ENCODE results near the gene DNASE1.
A peak's percentile ranks its signal among the peaks of the same experiment; 100 is the strongest.
"Not testable (repeated sequence)": the region's sequence is repeated elsewhere in the genome, so short reads cannot be mapped to it uniquely, and the experiment has no call there.

The DNASE1 gene

DNA sequence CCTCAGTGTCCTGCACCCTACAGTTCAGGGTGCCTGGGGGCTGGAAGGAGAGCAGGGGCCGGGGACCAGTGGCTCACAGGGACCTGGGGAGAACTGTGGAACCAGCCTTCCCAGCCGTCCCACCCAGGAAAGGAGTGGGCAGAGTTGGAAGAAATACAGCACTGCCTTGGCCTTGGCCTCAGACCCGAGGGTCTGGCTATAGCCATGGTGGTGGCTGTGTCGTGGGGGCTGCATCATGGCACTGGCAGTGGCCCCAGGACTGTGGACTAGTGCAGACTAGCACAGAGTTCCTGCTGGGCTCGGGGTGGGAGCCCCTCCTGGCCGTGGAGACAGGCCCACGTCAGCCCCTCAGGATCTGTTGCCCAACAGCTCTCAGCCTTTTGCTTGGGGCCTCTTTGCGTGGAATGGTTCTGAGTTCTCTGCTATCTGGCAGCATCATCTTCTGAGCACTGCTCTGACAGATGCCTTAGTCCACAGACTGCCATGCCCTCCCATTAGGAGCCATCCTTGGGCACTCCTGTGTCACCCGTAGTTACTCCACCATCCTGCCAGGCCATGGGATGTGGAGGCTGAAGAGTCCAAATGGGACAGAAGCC lies 12.6 kb upstream of the DNASE1 start:
- no peak for DNase-seq (ENCODE audit: low read depth)

DNA sequence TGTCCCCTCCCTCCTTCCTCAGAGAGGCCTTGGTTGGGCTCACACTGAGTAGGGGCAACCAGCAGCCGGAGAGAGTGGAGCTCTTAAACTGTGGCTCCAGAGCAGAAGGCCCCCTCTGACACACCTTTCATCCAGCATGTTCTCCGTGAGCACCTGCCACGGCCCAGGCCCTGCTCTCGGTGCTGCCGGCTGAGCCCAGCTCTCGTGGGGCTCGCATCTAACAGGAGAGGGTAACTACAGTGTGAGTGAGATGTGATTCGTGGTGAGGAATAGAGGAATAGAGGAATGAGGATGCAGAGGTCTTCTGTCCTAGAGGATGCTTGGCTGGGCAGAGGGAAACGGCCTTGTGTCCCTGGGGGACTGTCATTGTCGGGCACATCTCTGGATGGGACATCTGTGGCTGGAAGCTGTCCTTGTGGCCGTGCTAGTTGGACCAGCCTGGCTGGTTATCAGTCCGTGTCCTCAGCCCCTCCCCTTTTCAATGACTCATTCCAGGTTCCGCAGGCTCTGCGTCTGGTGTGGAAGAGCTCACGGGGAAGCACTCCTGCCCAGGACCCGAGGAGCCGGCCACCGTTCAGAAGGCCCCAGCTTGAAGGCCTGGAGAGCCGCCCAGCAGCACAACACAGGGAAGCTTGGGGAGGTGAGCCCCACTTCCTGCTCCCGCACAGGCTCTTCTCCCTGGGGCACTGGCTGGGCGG lies 11.9 kb upstream of the DNASE1 start:
- no peak for DNase-seq (ENCODE audit: low read depth)

DNA sequence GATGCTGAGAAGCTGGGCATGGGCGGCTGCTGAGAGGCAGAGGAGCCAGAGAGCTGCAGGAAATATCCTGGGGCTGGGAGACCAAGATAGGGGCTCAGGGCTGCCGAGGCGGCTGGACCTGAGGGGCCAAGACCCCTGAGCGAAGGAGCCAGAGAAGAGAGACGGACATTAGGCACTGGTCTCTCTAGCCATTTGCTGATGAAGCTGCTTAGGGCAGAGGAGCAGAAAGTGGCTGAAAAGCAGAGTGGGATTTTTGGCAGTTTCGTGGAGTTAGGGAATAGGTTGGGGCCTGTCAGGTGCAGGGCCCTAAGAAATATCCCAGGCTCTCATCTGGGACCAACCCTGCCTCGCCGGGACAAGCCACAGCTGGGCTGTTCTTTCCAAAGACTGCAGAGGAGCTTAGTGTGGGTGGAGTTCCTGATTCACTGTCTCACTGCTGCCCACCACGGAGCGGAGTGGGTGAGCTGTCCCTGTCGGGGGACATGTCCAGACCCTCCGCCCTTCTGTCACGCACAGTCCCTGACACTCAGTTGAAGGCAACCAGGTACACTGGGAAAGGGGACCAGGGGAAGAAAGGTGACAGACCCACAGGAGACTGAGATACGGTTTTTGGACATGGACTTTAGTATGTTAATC lies 11.3 kb upstream of the DNASE1 start:
- DNase-seq (ENCODE audit: low read depth): no peak

DNA sequence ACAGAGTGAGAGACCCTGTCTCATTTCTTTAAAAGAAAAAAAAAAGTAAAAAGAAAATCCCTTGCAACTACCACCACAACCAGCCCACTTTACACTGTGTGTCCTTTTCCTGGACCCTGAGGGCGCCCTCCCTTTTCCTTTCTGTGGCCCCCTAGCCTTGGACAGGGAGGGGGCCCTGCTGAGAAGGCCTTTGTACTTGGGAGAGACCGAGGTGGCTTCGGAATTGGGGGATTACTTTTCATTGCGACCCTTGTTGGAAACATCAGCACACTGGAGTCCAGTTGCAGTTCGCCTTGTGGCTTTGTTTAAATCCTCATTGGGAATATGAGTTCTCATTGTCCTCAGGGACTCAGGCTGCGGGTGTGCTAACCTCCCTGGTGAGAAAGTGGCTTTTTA lies 9.4 kb upstream of the DNASE1 start:
- DNase-seq (ENCODE audit: low read depth): no peak

DNA sequence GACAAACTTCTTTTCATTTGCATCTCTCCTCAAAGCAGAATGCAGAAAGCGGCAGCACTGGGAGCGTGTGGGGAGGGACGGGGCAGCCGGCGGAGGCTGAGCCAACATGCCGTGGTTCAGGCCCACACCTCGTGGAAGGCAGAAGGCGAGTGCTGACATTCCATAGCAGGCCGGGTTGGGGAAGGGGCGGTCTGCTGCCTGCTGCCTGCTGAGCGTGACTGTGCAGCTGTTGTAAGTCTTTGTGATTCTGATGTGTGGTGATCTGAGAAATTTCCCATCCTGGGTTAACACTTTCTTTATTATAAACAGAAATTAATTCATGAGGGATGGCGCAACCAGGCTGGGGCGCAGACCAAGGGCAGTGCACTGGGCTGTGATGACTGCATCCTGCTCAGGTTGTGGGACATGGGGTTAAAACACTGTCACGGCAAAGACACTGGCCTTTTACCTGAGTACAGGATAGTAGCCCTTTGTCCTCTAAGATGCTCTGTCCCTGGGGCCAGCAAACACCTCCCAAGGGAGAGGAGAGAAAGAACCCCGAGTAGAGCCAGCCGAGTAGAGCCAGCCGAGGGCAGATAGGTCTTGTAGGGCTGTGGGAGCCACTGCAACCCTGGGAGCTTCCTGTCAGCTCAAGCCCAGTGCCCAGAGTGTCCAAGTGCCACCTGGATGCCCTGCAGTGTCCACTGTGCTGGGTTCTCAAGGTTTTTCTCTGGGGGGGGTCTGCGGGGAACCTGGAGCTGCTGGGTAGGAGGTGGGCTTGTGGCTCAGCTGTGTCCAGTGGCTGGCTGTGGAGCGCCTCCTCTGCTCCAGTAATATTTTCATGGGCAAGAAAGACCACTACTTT lies 8.8 kb upstream of the DNASE1 start:
- no peak for DNase-seq (ENCODE audit: low read depth)

DNA sequence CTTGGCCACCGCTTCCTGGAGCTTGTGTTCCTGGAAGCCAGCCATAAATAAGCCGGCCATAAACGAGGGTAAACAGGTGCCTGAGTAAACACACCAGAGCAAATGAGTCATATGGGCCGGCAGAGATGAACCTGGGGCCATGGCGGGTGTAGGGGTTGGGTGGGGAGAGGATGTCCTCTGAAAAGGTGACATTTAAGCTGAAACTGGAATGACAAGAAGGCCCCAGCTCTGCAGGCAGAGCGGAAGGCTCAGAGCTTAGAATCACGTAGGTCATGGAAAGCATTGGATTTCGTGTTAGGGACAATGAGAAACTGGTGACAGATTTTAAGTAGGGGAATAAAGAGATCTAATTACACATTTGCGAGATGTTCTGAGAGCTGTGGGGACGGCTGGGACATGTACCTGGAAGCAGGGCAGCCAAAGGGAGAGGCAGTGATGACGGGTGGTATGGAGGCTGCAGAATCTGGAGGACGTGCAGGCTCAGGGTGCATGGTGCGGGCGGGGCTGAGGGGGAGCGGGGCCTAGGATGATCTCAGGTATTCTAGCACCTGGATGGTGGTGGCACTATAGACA lies 8.1 kb upstream of the DNASE1 start:
- DNase-seq (ENCODE audit: low read depth): no peak

DNA sequence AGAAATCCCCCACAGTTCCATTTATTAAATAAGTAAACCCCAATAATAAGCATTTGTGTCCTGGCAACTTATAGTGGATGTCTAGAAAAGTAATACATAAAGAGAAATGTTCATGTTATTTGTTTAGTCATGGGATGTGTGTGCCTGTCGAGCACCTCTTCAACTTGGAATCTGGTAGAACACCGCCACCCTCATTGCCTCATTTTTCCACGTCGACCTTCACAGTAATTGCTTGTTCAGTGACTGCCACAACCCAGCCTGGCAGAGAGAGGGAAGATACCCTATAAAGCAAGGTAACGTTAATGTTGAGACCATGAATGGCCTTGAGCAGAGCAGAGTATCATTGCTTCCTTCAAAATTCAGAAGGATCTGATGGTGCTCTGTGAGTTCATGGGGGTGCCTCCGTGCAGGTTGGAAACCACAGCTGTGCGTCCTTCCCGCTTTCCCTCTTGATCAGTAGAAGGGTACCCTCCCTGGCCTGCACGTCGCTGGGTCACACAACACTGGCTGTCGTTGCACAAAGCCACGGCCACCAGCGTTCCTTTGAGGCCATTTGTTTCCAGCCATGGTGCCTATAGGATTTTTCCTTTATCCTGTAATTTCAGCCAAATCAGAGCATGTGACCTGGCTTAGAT lies 3.7 kb upstream of the DNASE1 start:
- DNase-seq (ENCODE audit: low read depth): no peak

DNA sequence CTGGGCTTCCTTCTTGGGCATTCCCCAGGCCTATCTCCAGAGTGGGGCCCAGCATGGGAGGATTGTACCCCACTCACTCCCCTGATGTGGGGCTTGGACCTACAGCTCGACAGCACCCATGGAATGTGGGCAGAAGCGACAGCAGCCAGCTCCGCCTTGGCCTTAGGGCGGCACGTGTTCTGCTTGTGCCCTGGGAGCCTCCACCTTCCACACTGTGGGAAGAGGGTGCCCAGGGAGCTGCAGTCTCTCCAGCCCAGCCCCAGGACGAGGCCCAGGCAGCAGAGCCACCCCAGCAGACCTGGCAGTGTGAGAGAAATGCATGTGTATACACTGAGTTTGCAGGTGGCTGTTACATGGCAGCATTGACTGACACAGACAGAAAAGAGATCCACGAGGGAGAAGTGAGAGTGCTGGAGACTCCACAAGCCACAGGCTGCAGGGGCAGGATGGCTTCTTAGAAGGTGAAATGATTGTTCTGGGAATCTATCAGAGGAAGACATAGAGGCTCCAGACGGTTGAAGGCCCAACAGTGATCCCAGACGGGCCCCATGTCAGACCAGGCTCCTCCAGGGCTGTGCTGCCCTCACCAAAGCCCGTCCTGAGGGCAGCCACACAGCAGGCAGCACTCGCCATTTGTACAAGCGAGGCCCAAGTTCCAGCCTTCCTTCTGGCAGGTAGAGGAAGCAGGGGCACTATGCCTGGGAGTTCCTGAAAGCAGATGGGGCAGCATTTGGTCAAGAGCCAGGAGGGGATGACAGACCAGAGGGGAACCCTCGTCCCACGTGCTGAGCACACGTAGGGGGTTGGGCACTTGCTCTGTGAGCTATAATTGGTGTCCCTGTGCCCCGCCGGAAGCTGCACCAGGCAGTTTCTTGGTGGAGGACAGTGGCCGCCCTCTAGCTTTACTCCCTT lies 2.8 kb upstream of the DNASE1 start:
- DNase-seq (ENCODE audit: low read depth): no peak

DNA sequence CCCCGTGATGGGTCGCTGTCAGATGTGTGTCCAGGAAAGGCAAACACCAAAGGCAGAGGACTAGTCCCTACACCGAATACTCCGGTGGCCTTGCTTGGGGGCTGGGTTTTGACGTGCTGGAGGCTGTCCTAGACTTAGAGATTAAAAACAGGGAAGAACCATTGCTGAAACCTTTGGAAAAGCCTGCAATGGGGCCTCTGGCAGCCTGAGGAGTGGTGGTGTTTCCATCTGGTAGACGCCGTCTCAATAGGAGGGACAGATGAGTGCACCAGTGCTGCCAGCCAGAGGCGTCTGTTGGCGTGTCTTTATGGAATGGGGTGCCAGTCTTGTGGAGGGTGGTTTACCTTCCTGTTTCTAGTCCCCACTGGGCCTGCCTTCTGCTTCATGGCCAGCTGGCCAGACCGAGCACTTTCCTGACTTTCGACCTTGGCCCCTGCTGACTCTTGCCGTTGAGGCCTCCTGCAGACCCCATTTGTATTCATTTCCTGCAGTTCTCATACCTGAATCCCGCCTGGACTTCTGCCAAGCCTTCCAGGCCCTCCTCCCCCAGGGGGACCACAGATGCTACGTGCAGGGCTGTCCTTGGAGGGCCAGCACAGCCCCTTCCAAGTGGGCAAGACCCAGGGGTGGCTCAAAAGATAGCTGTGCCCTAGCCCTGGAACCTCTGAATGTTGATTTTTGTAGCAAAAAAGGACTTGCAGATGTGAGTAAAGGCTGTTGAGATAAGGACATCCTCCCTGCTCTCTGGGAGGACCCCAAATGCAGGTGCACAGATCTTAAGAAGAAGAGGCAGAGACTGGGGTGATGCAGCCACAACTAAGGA lies 1.9 kb upstream of the DNASE1 start:
- no peak for DNase-seq (ENCODE audit: low read depth)

DNA sequence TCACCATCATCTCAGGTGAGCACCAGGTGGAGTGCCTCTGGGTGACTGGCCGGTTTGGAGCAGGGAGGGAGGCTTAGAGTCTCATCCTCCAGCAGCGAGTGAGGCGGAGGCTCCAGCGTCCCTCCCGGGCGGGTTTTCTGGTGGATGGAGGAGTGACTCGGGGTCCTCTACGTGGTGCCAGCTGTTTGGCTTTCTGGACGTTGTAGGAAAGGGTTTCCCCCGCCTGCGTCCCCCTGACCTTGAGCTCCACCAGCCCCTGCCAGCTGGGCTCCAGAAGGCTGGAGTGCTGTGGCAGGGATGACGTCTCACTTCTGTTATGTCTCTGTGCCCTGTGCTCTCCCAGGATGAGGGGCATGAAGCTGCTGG lies 522 bp downstream of the DNASE1 start:
- no peak for DNase-seq (ENCODE audit: low read depth)

DNA sequence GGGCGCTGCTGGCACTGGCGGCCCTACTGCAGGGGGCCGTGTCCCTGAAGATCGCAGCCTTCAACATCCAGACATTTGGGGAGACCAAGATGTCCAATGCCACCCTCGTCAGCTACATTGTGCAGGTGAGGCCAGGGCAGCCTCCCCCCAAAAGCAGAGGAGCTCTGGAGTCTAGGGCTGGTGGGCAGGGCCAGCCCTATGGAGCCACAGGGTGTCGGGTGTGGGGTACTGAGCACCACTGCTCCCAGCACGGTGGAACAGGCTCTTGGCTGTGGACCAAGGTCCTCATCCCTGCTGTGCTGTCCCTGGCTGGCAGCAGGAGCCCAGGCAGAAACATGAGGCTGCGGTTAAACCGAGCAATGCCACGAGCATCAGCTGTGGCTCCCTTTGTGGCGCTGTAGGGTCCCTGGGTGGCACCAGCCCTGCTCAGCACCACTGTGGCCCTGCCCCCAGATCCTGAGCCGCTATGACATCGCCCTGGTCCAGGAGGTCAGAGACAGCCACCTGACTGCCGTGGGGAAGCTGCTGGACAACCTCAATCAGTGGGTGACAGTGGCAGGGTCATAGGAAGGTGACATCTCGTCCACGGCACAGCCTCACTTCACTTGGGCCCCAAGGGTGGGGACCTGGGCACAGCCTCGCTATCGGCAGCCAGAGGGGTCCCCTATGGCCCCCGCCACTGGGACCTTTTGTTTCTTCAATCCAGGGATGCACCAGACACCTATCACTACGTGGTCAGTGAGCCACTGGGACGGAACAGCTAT lies 1.1 kb downstream of the DNASE1 start:
- DNase-seq (ENCODE audit: low read depth): no peak

DNA sequence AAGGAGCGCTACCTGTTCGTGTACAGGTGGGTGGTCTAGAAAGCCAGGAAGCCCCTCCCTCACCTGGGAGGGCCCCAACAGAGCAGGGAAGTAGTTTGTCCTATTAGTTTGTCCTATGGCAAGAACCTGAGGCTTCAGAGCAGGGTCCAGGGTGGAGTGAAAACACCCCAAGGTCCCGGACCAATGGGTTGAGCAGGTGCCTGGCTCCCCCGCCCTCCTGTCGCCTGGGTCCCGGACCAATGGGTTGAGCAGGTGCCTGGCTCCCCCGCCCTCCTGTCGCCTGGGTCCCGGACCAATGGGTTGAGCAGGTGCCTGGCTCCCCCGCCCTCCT lies 1.6 kb downstream of the DNASE1 start:
- not testable (repeated sequence) for DNase-seq (ENCODE audit: low read depth)

DNA sequence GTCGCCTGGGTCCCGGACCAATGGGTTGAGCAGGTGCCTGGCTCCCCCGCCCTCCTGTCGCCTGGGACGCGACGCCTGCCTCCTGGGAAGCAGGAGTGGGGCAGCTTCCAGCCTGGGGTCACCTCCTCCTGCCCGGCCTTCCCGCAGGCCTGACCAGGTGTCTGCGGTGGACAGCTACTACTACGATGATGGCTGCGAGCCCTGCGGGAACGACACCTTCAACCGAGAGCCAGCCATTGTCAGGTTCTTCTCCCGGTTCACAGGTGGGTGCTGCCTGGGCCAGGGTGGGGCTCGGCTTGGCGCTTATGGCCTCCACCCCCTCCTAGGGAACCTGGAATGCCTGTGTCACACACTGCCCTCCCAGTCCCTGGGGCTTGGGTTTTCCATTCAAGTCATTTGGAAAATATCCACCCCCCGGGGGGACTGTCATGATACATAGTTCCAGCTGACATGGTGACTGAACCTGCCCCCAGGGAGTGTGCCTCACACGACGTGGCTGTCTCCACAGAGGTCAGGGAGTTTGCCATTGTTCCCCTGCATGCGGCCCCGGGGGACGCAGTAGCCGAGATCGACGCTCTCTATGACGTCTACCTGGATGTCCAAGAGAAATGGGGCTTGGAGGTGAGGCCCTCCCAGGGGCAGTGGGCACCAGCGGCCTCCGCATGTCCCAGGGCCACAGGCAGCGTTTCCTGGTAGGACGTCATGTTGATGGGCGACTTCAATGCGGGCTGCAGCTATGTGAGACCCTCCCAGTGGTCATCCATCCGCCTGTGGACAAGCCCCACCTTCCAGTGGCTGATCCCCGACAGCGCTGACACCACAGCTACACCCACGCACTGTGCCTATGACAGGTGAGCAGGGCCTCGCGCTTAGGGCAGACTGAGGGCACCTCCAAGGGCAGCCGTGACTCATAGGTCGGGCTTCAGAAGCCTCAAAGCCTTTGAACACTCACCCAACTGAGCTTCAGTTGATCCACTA lies 2.3 kb downstream of the DNASE1 start:
- DNase-seq (ENCODE audit: low read depth): peak; percentile 7

DNA sequence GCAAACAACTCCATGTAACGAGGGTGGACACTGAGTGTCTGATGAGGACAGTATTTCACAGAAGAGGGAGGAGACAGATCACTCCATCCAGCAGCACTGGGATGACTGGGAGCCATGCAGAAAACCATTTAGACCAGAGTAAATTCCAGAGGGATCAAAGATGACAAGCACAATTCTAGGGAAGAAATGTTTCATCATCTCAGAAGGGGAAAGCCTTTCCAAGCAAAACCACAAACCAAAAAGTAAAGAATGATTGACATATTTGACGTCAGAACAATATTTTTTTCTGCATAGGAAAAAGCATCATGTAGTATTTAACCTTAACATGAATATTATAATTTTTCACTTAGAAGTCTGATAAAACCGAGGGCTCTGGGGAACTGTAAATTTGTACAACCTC lies 4.8 kb downstream of the DNASE1 start:
- DNase-seq (ENCODE audit: low read depth): no peak

DNA sequence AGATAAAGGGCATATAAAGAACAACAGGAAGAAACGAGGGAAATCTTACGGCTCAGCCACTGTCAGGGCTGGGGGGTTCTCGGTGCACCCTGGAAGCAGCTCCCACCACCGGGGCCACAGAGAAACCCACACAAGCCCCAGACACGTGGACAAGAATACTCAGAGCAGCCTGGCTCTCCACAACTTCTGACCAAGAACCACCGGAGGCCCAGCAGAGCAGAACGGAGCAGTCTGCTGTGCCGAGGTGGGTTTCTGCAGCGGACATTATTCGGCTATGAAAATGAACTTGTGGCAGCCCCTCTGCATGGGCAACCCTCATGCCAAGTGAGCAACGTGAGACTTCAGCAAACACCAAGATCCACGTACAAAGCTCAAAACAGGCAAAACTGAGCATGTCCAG lies 6.8 kb downstream of the DNASE1 start:
- DNase-seq (ENCODE audit: low read depth): no peak

DNA sequence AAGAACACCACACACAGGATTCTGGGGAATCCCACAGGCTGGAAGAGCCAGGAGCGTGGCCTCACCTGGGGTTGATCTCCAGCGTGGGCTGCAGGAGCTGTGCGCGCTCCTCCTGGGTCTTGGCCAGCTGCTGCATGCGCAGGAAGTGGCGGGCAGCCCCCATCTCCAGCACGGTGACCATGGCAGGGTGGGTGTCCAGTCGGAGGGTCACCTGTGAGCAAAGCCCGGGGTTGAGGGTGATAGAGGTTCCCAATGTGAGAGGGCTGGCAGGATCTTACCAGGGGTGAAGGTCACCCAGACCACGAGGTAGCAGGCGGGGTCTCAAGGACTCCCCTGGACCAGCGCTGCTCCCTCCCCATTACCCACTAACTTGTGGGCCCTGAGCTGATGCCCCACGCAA lies 7.4 kb downstream of the DNASE1 start:
- no peak for DNase-seq (ENCODE audit: low read depth)

DNA sequence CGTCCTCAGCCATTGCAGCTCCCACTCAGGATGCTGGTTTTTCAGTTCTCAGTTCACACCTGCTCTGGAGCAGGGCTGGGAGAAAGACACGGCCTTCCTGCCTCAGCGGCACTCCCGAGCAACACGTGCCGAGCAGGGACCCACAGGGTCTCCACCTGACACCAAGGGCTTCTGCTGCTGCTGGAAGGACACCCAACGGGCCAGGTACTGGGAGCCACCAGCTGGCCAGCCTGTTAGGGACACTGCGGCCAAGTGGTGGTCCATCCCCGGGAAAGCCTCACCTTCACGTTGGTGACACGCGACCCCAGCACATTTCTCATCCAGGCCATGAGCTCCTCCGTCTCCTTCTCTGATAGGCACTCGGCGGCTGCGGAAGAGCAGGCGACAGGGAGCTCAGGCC lies 8.1 kb downstream of the DNASE1 start:
- DNase-seq (ENCODE audit: low read depth): no peak

DNA sequence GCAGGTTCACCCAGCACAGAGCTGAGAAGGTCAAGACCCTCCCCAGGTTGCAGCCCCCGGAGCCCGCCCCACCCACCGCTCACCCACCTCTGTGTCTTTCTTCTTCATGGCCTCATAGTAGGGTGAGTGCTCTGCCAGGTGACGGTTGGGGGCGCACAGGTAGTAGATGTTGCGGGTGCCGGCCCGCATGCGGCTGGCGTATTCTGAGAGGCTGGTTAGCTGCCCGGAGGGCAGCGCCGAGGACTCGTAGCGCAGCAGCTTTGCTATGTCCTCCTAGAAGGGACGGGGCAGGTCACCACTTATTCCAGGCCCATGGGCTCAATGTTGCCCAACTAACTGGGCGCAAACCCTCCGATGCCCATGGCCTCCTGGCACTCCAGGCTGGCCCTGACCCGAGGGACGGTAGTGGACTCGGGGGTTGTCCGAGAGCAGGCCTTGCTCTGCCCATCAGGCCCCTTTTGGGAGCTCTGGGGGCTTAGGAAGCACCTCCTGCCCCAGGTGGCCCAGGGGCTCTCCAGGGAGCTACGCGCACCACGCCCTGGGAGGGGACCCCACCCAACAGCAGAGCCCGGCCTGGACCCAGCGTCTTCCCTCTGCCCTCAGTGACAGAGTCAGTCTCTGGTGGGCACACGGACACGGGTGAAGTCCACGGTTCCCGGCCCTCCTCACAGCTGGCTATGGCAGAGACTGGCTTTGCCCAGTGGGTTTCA lies 9.9 kb downstream of the DNASE1 start:
- DNase-seq (ENCODE audit: low read depth): no peak
